Spleen (tissue), 7 donors: Measurements from ENCODE around the gene KLF3.

Source experiments
- CTCF ChIP-seq, 11 experiments: fragments of 200-600 bp in 7 of 11; fragments of 450-650 bp in 4 of 11; sonication (generic) in 4 of 11; IDR thresholded peaks in 8 of 11; conservative IDR thresholded peaks in 3 of 11; 1 replicate in 7 of 11; 2 replicates in 4 of 11; pipeline versions ENCODE4 v1.4.0 to v1.8.0; 2016 to 2021; ENCODE audit warnings: antibody characterized with exemption in 11 of 11, inconsistent platforms in 4 of 11, mild to moderate bottlenecking in 1 of 11
- POLR2A ChIP-seq, 3 donors: fragments of 450-650 bp; IDR thresholded peaks; one replicate each; pipeline ENCODE4 v1.5.1; 2017; ENCODE audit warnings: antibody characterized with exemption in 3 of 3, mild to moderate bottlenecking in 1 of 3
- donor health status: DM: no; HTN: no; CAD: no; lungs with moderate emphysema.
- donor health status: DM: no; HTN: no; CAD: no.
- donor health status: DM: no; HTN: no; CAD: no.

- TF ChIP-seq POLR2A (IDR thresholded peaks at IDR 0.05) (no peak), CTCF (IDR thresholded peaks at IDR 0.05 in 8 of 11, conservative IDR thresholded peaks at IDR 0.05 in 3 of 11) (no peak)
Observed at GRCh38 chr4:38641811-38642210, 22.2 kb upstream of the KLF3 start.
